Thymus (tissue), 11 donors: ENCODE data around the gene LRP2. TPM values are rescaled to one million over a fixed set of nuclear protein-coding genes. Genes with fewer than 3 reads are reported as not detected.

Experiments used
- DNase-seq, 9 donors: peaks; one replicate each; pipeline ENCODE4 v3.0.0-alpha.2; 2013; ENCODE audit warnings: low spot score in 9 of 9, low read depth in 6 of 9, missing footprints in 1 of 9
- H3K27ac ChIP-seq, 2 donors: one replicate each; pipeline ENCODE4 v1.5.1; 2013; ENCODE audit warnings: control low read depth in 1 of 2, low read depth in 1 of 2, low read length in 1 of 2, mild to moderate bottlenecking in 1 of 2, moderate library complexity in 1 of 2
- H3K27me3 ChIP-seq, 2 donors: one replicate each; pipeline ENCODE4 v1.5.1; 2013; ENCODE audit warnings: low read length in 1 of 2; ENCODE audit not compliant: control insufficient read depth in 2 of 2, insufficient read depth in 1 of 2
- H3K36me3 ChIP-seq, 2 donors: one replicate each; pipeline ENCODE4 v1.5.1; 2013; ENCODE audit warnings: low read length in 1 of 2, mild to moderate bottlenecking in 1 of 2, moderate library complexity in 1 of 2; ENCODE audit not compliant: control insufficient read depth in 2 of 2, insufficient read depth in 2 of 2
- H3K4me1 ChIP-seq, 2 donors: one replicate each; pipeline ENCODE4 v1.5.1; 2013; ENCODE audit warnings: low read length in 2 of 2; ENCODE audit not compliant: control insufficient read depth in 2 of 2, insufficient read depth in 2 of 2
- H3K4me3 ChIP-seq, 2 donors: one replicate each; pipeline ENCODE4 v1.5.1; 2013; ENCODE audit warnings: low read length in 2 of 2, control low read depth in 1 of 2, mild to moderate bottlenecking in 1 of 2
- H3K9me3 ChIP-seq, 2 donors: one replicate each; pipeline ENCODE4 v1.5.1; 2013; ENCODE audit warnings: low read length in 1 of 2, mild to moderate bottlenecking in 1 of 2; ENCODE audit not compliant: control insufficient read depth in 2 of 2, insufficient read depth in 1 of 2
- WGBS: extraction: QIAGEN DNeasy Blood & Tissue Kit; methylation state at CpG from one replicate; pipeline ENCODE4 v1.1.7; 2013; 5-methylcytosine and 5-hydroxymethylcytosine counted together
- polyA plus RNA-seq: library from polyadenylated mRNA; stranded (reverse); fragments of 200-250 nt; gene quantifications from one replicate; pipeline ENCODE4 v1.2.3, GENCODE V29; 2013
- total RNA-seq: library from RNA; stranded (reverse); fragments of 120-200 nt; gene quantifications from one replicate; pipeline ENCODE4 v1.2.4, GENCODE V29; 2013
- donor health status: healthy.

The LRP2 gene
- total and polyA plus RNA-seq, 2 donors, result 0.05 to 0.09 TPM

GRCh38 chr2:169208026-169208425 is 154.3 kb downstream of the LRP2 start:
- Histone ChIP-seq H3K4me1 (no peaks in the 10 kb centered on the region), H3K4me3 (no peak overlapping the region), H3K36me3 (no peaks in the 10 kb centered on the region), H3K27me3 (no peaks in the 10 kb centered on the region), H3K9me3 (no peaks in the 10 kb centered on the region), H3K27ac (no peak overlapping the region)
- no peak for DNase-seq
- WGBS, result 98% methylated on average over 3 of the region's 3 CpGs

GRCh38 chr2:169205176-169205575 is 157.2 kb downstream of the LRP2 start:
- H3K36me3 ChIP-seq, result no peaks in the 10 kb centered on the region
- H3K4me1 ChIP-seq, result no peaks in the 10 kb centered on the region
- WGBS, result 98% methylated on average over 2 of the region's 2 CpGs
- H3K9me3 ChIP-seq, result no peaks in the 10 kb centered on the region
- DNase-seq, result no peak
- H3K27ac ChIP-seq, result no peak overlapping the region
- H3K4me3 ChIP-seq, result no peak overlapping the region
- H3K27me3 ChIP-seq, result no peaks in the 10 kb centered on the region

GRCh38 chr2:169203952-169204351 is 158.4 kb downstream of the LRP2 start:
- Histone ChIP-seq H3K36me3 (no peaks in the 10 kb centered on the region), H3K4me3 (no peak overlapping the region), H3K4me1 (no peaks in the 10 kb centered on the region), H3K27me3 (no peaks in the 10 kb centered on the region), H3K27ac (no peak overlapping the region), H3K9me3 (no peaks in the 10 kb centered on the region)
- 98% methylated on average over 8 of the region's 8 CpGs for WGBS
- no peak for DNase-seq

GRCh38 chr2:169200756-169201155 is 161.6 kb downstream of the LRP2 start:
- Histone ChIP-seq H3K27ac (no peak overlapping the region), H3K4me3 (no peak overlapping the region), H3K36me3 (no peaks in the 10 kb centered on the region), H3K27me3 (no peaks in the 10 kb centered on the region), H3K4me1 (no peaks in the 10 kb centered on the region), H3K9me3 (no peaks in the 10 kb centered on the region)
- WGBS, result 96% methylated on average over 3 of the region's 3 CpGs
- DNase-seq, result no peak

GRCh38 chr2:169193618-169194017 is 168.7 kb downstream of the LRP2 start:
- H3K4me3 ChIP-seq, result no peak overlapping the region
- no peaks in the 10 kb centered on the region for H3K27me3 ChIP-seq
- no peaks in the 10 kb centered on the region for H3K36me3 ChIP-seq
- 96% methylated on average over 5 of the region's 5 CpGs for WGBS
- H3K4me1 ChIP-seq, result no peaks in the 10 kb centered on the region
- H3K27ac ChIP-seq, result no peak overlapping the region
- H3K9me3 ChIP-seq, result no peaks in the 10 kb centered on the region
- DNase-seq, result no peak

- no peak overlapping the region for H3K4me3 ChIP-seq
- no peaks in the 10 kb centered on the region for H3K27me3 ChIP-seq
- 98% methylated on average over 5 of the region's 5 CpGs for WGBS
- H3K36me3 ChIP-seq, result no peaks in the 10 kb centered on the region
- H3K27ac ChIP-seq, result no peak overlapping the region
- no peaks in the 10 kb centered on the region for H3K9me3 ChIP-seq
- no peak for DNase-seq
- no peaks in the 10 kb centered on the region for H3K4me1 ChIP-seq
These were observed 172.0 kb downstream of the LRP2 start for GRCh38 chr2:169190197-169190775.

- no peak for DNase-seq
- Histone ChIP-seq H3K4me3 (no peak overlapping the region), H3K27ac (no peak overlapping the region), H3K36me3 (no peaks in the 10 kb centered on the region), H3K27me3 (no peaks in the 10 kb centered on the region), H3K4me1 (no peaks in the 10 kb centered on the region), H3K9me3 (no peaks in the 10 kb centered on the region)
- 80% methylated on average over 3 of the region's 3 CpGs for WGBS
These were observed 173.2 kb downstream of the LRP2 start for GRCh38 chr2:169189132-169189531.

- H3K27me3 ChIP-seq, result no peaks in the 10 kb centered on the region
- no peak for DNase-seq
- no peaks in the 10 kb centered on the region for H3K4me1 ChIP-seq
- H3K27ac ChIP-seq, result no peak overlapping the region
- H3K36me3 ChIP-seq, result no peaks in the 10 kb centered on the region
- no peaks in the 10 kb centered on the region for H3K9me3 ChIP-seq
- no peak overlapping the region for H3K4me3 ChIP-seq
- 95% methylated on average over 8 of the region's 8 CpGs for WGBS
These were observed 176.6 kb downstream of the LRP2 start for GRCh38 chr2:169185711-169186110.

- no peaks in the 10 kb centered on the region for H3K36me3 ChIP-seq
- no peaks in the 10 kb centered on the region for H3K9me3 ChIP-seq
- H3K4me1 ChIP-seq, result no peaks in the 10 kb centered on the region
- H3K27ac ChIP-seq, result no peak overlapping the region
- DNase-seq, result no peak
- WGBS, result 59% methylated on average over 3 of the region's 3 CpGs
- H3K4me3 ChIP-seq, result no peak overlapping the region
- H3K27me3 ChIP-seq, result no peaks in the 10 kb centered on the region
These were observed 178.3 kb downstream of the LRP2 start for GRCh38 chr2:169184074-169184473.

GRCh38 chr2:169182573-169182972 is 179.8 kb downstream of the LRP2 start:
- H3K9me3 ChIP-seq, result no peaks in the 10 kb centered on the region
- no peak overlapping the region for H3K27ac ChIP-seq
- WGBS, result 92% methylated on average over 2 of the region's 2 CpGs
- no peaks in the 10 kb centered on the region for H3K36me3 ChIP-seq
- no peak for DNase-seq
- no peak overlapping the region for H3K4me3 ChIP-seq
- no peaks in the 10 kb centered on the region for H3K4me1 ChIP-seq
- H3K27me3 ChIP-seq, result no peaks in the 10 kb centered on the region
